OCI-LY7 (cell line): ENCODE measurements around the gene SLC16A2. TPM values are rescaled to one million over a fixed set of nuclear protein-coding genes. Genes with fewer than 3 reads are reported as not detected.

ENCODE experiments used
- BruUV-seq: library from RNA; stranded (reverse); fragments of 400-500 nt; replicated peaks from 2 replicates; lab custom pipeline; 2021; lab: Mats Ljungman, UMichigan
- CTCF ChIA-PET: fragments of 300-600 bp; sonication (Branson Sonifier 250); formaldehyde crosslinking; loops from one replicate; lab custom pipeline; 2022; ENCODE audit warnings: antibody characterized with exemption; ENCODE audit not compliant: unreplicated experiment; lab: Charles Lee
- POLR2A ChIA-PET: fragments of 300-600 bp; sonication (Branson Sonifier 250); formaldehyde crosslinking; loops from one replicate; lab custom pipeline; 2022; ENCODE audit warnings: antibody characterized with exemption; lab: Charles Lee
- DNase-seq: peaks from one replicate; pipeline ENCODE4 v3.0.0-alpha.2; 2015; ENCODE audit warnings: low spot score
- H2AFZ ChIP-seq: fragments of 200-600 bp; sonication (generic), shearing (Covaris generic); 2 replicates; pipeline ENCODE4 v1.6.1; 2014; ENCODE audit warnings: mild to moderate bottlenecking, antibody characterized with exemption, low read length, moderate library complexity
- H3K27ac ChIP-seq: fragments of 200-600 bp; sonication (generic); 2 replicates; pipeline ENCODE4 v1.5.1; 2014; ENCODE audit warnings: mixed run types, low read depth, mild to moderate bottlenecking, moderate library complexity, low read length, inconsistent platforms; ENCODE audit not compliant: poor library complexity, severe bottlenecking
- H3K36me3 ChIP-seq: fragments of 200-600 bp; sonication (generic); 2 replicates; pipeline ENCODE4 v1.6.1; 2014; ENCODE audit warnings: mild to moderate bottlenecking, antibody characterized with exemption, low read length, moderate library complexity, mixed read lengths; ENCODE audit not compliant: insufficient read depth
- H3K4me1 ChIP-seq: fragments of 200-600 bp; sonication (generic); 2 replicates; pipeline ENCODE4 v1.5.1; 2014; ENCODE audit warnings: mild to moderate bottlenecking, low read length; ENCODE audit not compliant: insufficient read depth, poor library complexity, severe bottlenecking
- H3K4me2 ChIP-seq: fragments of 200-600 bp; sonication (generic); 2 replicates; pipeline ENCODE4 v1.6.1; 2014; ENCODE audit warnings: mild to moderate bottlenecking, low read length
- H3K4me3 ChIP-seq: fragments of 200-600 bp; sonication (generic); 2 replicates; pipeline ENCODE4 v1.5.1; 2014; ENCODE audit warnings: mild to moderate bottlenecking, low read depth, low read length; ENCODE audit not compliant: poor library complexity, severe bottlenecking
- H3K79me2 ChIP-seq: fragments of 200-600 bp; sonication (generic); 2 replicates; pipeline ENCODE4 v1.6.1; 2016; ENCODE audit warnings: low read depth, mild to moderate bottlenecking, low read length, moderate library complexity, mixed read lengths; ENCODE audit not compliant: insufficient read depth
- H3K9me2 ChIP-seq: fragments of 200-600 bp; sonication (generic); 2 replicates; pipeline ENCODE4 v1.6.1; 2016; ENCODE audit warnings: mild to moderate bottlenecking, low read length, mixed read lengths; ENCODE audit not compliant: insufficient read depth
- H3K9me3 ChIP-seq: fragments of 200-600 bp; sonication (generic); 2 replicates; pipeline ENCODE4 v1.6.1; 2014; ENCODE audit warnings: mild to moderate bottlenecking, mixed run types, low read length, mixed read lengths
- H4K20me1 ChIP-seq: fragments of 200-600 bp; sonication (generic); 2 replicates; pipeline ENCODE4 v1.6.1; 2014; ENCODE audit warnings: mild to moderate bottlenecking, antibody characterized with exemption, low read length, moderate library complexity, mixed read lengths; ENCODE audit not compliant: insufficient read depth
- CTCF ChIP-seq: fragments of 200-600 bp; sonication (generic); conservative IDR thresholded peaks from 2 replicates; pipeline ENCODE4 v1.5.1; 2014; ENCODE audit warnings: mild to moderate bottlenecking, antibody characterized with exemption, low read length, moderate library complexity, mixed read lengths
- EZH2phosphoT487 ChIP-seq: fragments of 200-600 bp; sonication (generic); IDR thresholded peaks from 2 replicates; pipeline ENCODE4 v1.6.1; 2018; ENCODE audit warnings: low read depth, borderline replicate concordance, mild to moderate bottlenecking, mixed run types, antibody characterized with exemption, low read length, moderate library complexity, mixed read lengths
- intact Hi-C: fragments of 100-400 bp; cut with micrococcal nuclease; formaldehyde crosslinking; loops from one replicate; pipeline ENCODE4 v1.10.0; 2022; ENCODE audit not compliant: unreplicated experiment
- total RNA-seq, 2 experiments: library from RNA; depleted of rRNA in 1 of 2; stranded (reverse); fragments of >200 nt in 1 of 2; shearing (Covaris generic) in 1 of 2; gene quantifications; 2 replicates each; pipeline ENCODE4 v1.2.3, GENCODE V29; 2014 to 2022

SLC16A2 gene
- total RNA-seq, 2 experiments from 2014 or later = not detected

GRCh38 chrX:74422576-74423288 is 1.4 kb downstream of the SLC16A2 start:
- H4K20me1 ChIP-seq = no peaks in the 10 kb centered on the region
- TF ChIP-seq EZH2phosphoT487 = no peak
- TF ChIP-seq CTCF = no peak
- intact Hi-C loops = no loop called here
- H3K9me2 ChIP-seq = no peaks in the 10 kb centered on the region
- ChIA-PET POLR2A (no interaction called here), CTCF (no interaction called here)
- H3K4me2 ChIP-seq = no peak overlapping the region
- no peaks in the 10 kb centered on the region for H3K9me3 ChIP-seq
- no TSS peak for BruUV-seq
- H3K4me3 ChIP-seq = no peak overlapping the region
- no peak overlapping the region for H3K27ac ChIP-seq
- DNase-seq = no peak
- H3K4me1 ChIP-seq = no peaks in the 10 kb centered on the region
- no peak overlapping the region for H2AFZ ChIP-seq
- no peaks in the 10 kb centered on the region for H3K79me2 ChIP-seq
- no peaks in the 10 kb centered on the region for H3K36me3 ChIP-seq

DNA sequence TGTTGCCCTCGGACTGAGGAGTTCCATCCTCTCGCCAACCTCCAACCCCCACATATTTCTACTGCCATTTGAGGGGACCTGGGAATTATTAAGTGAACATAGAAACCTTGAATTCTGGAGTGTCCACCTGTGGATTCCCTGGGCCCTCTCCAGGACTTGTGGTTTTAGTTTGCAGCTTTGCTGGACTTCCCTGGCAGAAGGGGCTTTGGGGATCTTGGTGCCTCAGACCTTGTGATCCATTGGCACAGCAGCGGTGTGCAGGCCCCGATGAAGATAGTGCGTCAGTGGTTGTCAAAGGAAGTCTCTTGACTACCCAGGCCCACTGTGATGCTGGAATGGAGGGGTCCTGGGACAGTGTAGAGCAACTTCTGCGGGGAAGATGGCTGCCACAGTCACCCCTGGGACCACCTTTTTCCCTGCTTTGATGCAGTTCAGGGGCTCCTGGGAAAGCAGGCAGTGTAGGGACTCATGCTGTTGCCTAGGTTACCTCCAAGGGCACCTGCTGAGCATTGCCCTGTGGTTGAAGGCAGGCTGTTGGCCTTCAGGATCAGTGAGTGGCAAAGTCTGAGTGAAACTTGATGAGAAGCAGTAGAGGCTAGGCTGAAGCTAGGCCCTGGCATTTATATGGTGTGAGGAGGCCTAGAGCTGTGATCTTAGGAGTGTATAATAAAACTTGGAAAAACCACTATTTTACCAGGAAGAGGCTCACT is 2.2 kb downstream of the SLC16A2 start:
- Histone ChIP-seq H3K9me2 (no peaks in the 10 kb centered on the region), H3K36me3 (no peaks in the 10 kb centered on the region), H3K4me2 (no peak overlapping the region), H3K27ac (no peak overlapping the region), H2AFZ (no peak overlapping the region), H4K20me1 (no peaks in the 10 kb centered on the region), H3K9me3 (no peaks in the 10 kb centered on the region), H3K4me3 (no peak overlapping the region), H3K79me2 (no peaks in the 10 kb centered on the region), H3K4me1 (no peaks in the 10 kb centered on the region)
- intact Hi-C loops = no loop called here
- TF ChIP-seq CTCF (no peak), EZH2phosphoT487 (no peak)
- BruUV-seq = no TSS peak
- no peak for DNase-seq
- ChIA-PET CTCF (no interaction called here), POLR2A (no interaction called here)

DNA sequence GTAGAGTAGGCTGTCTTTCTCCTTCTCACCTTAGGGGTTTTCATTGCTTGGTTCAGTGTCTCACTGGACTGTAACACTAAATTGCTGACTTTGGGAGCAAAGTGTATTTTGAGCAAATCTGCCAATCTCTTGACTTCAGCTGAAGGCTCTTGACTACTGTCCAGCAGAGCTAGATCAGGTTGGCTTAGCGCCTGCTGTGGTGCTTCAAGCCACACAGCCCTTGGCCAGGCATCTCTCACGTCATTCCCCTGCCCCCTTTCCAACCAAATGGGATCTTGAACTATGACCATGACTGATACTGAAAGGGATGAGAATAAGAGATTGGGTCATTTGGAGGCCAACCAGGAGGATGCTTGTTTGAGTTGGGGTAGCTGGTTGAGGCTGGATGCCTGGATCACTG is 4.8 kb downstream of the SLC16A2 start:
- no peak overlapping the region for H3K4me2 ChIP-seq
- BruUV-seq = no TSS peak
- no peak for DNase-seq
- POLR2A ChIA-PET = no interaction called here
- H3K27ac ChIP-seq = no peak overlapping the region
- no peaks in the 10 kb centered on the region for H4K20me1 ChIP-seq
- no peaks in the 10 kb centered on the region for H3K36me3 ChIP-seq
- no peak for TF ChIP-seq EZH2phosphoT487
- H3K9me3 ChIP-seq = no peaks in the 10 kb centered on the region
- CTCF ChIA-PET = no interaction called here
- intact Hi-C loops = no loop called here
- H3K4me3 ChIP-seq = no peak overlapping the region
- no peaks in the 10 kb centered on the region for H3K4me1 ChIP-seq
- no peaks in the 10 kb centered on the region for H3K79me2 ChIP-seq
- H3K9me2 ChIP-seq = no peaks in the 10 kb centered on the region
- H2AFZ ChIP-seq = no peak overlapping the region
